MM.1S (cell line): ENCODE measurements around the gene ERC2.

Experiments
- EZH2 ChIP-seq: fragments of 300-600 bp; sonication (generic); optimal IDR thresholded peaks from 2 replicates; pipeline ENCODE3; 2017; ENCODE audit warnings: low read depth, mild to moderate bottlenecking, antibody characterized with exemption, low read length, mixed read lengths
- EZH2phosphoT487 ChIP-seq: fragments of 300-600 bp; sonication (generic); IDR thresholded peaks from 2 replicates; pipeline ENCODE4 v1.6.1; 2018; ENCODE audit warnings: antibody characterized with exemption, low read length
- TF ChIP-seq, protein P1 (sequence below): fragments of 300-600 bp; sonication (generic); IDR thresholded peaks from 2 replicates; pipeline ENCODE4 v1.5.1; 2016; ENCODE audit warnings: antibody characterized with exemption, low read length, mixed read lengths

DNA sequence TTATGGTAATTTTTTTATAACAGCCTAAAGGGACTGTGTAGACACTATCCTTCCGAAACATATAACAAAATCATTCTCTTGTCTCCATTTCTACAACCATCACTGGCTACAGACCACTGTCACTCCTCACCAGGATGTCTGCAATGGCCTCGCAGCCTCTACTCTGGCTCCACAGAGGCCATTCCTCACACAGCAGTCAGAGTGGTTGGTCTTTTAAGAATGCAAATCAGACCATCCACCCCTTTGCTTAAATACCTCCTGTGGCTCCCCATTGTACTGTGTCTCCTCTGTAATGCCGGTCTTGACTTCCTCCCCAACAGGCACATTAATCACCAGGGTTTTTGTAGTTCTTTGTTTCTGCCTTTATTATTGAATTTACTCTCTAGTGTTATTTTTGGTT is 344.8 kb downstream of the ERC2 start:
- TF ChIP-seq, protein P1, sequence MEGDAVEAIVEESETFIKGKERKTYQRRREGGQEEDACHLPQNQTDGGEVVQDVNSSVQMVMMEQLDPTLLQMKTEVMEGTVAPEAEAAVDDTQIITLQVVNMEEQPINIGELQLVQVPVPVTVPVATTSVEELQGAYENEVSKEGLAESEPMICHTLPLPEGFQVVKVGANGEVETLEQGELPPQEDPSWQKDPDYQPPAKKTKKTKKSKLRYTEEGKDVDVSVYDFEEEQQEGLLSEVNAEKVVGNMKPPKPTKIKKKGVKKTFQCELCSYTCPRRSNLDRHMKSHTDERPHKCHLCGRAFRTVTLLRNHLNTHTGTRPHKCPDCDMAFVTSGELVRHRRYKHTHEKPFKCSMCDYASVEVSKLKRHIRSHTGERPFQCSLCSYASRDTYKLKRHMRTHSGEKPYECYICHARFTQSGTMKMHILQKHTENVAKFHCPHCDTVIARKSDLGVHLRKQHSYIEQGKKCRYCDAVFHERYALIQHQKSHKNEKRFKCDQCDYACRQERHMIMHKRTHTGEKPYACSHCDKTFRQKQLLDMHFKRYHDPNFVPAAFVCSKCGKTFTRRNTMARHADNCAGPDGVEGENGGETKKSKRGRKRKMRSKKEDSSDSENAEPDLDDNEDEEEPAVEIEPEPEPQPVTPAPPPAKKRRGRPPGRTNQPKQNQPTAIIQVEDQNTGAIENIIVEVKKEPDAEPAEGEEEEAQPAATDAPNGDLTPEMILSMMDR: no peak
- TF ChIP-seq EZH2 (no peak), EZH2phosphoT487 (no peak)
